H1 (cell line): Measurements from ENCODE around the gene C2CD4B. TPM values are rescaled to one million over a fixed set of nuclear protein-coding genes. Genes with fewer than 3 reads are reported as not detected.

ENCODE experiments used
- CTCF ChIA-PET: fragments of 300-600 bp; sonication (Branson Sonifier 250); formaldehyde crosslinking; loops from one replicate; lab custom pipeline; 2021; ENCODE audit not compliant: partially characterized antibody; lab: Charles Lee
- POLR2A ChIA-PET: fragments of 300-600 bp; sonication (Branson Sonifier 250); formaldehyde crosslinking; loops from one replicate; lab custom pipeline; 2021; ENCODE audit warnings: inconsistent platforms; ENCODE audit not compliant: partially characterized antibody; lab: Charles Lee
- DNase-seq, 2 experiments: peaks; one replicate each; pipeline versions ENCODE4 v3.0.0 to v3.0.0-alpha.2; 2010 to 2022; ENCODE audit warnings: low spot score in 2 of 2, low read depth in 1 of 2, mixed read lengths in 1 of 2
- FAIRE-seq: peaks from 2 replicates; lab custom pipeline; 2011; peaks lifted over from hg19 to GRCh38; lab: Jason Lieb, UNC
- H2AFZ ChIP-seq: 2 replicates; pipeline ENCODE4 v1.8.1; 2012; ENCODE audit warnings: low read length, inconsistent platforms
- H2AK5ac ChIP-seq: 2 replicates; pipeline ENCODE4 v1.6.1; 2013; ENCODE audit warnings: low read depth, low read length
- H2BK120ac ChIP-seq: replicated peaks from 2 replicates; pipeline ENCODE3; 2013; ENCODE audit warnings: low read depth, low read length, inconsistent platforms
- H2BK12ac ChIP-seq: 2 replicates; pipeline ENCODE4 v1.6.1; 2013; ENCODE audit warnings: low read depth, low read length
- H2BK15ac ChIP-seq: 2 replicates; pipeline ENCODE4 v1.6.1; 2013; ENCODE audit warnings: low read length
- H2BK20ac ChIP-seq: 2 replicates; pipeline ENCODE4 v1.6.1; 2013; ENCODE audit warnings: low read length
- H2BK5ac ChIP-seq: 2 replicates; pipeline ENCODE4 v1.6.1; 2013; ENCODE audit warnings: low read depth, low read length
- H3K14ac ChIP-seq: 2 replicates; pipeline ENCODE4 v1.6.1; 2013; ENCODE audit warnings: inconsistent platforms; ENCODE audit not compliant: insufficient read length
- H3K18ac ChIP-seq: 2 replicates; pipeline ENCODE4 v1.6.1; 2013; ENCODE audit warnings: low read length; ENCODE audit errors: extremely low read depth
- H3K23ac ChIP-seq: 2 replicates; pipeline ENCODE4 v1.6.1; 2013; ENCODE audit warnings: inconsistent platforms; ENCODE audit not compliant: insufficient read length
- H3K23me2 ChIP-seq: 2 replicates; pipeline ENCODE4 v1.6.1; 2013; ENCODE audit warnings: low read depth, low read length
- H3K27ac ChIP-seq: 2 replicates; pipeline ENCODE4 v1.6.1; 2011; ENCODE audit warnings: low read depth, low read length, inconsistent platforms
- H3K27me3 ChIP-seq, 4 experiments: replicated peaks in 1 of 4; 1 replicate in 1 of 4; 2 replicates in 3 of 4; pipeline versions ENCODE4 v1.6.1 to v1.8.1; 2011 to 2013; ENCODE audit warnings: low read length in 3 of 4, mild to moderate bottlenecking in 3 of 4, inconsistent platforms in 2 of 4, mixed read lengths in 2 of 4, moderate library complexity in 1 of 4; ENCODE audit not compliant: control insufficient read depth in 3 of 4, insufficient read depth in 3 of 4; ENCODE audit errors: extremely low read depth in 1 of 4
- H3K36me3 ChIP-seq, 4 experiments: 2 replicates each; pipeline versions ENCODE4 v1.6.1 to v1.8.1; 2011 to 2013; ENCODE audit warnings: mild to moderate bottlenecking in 4 of 4, low read length in 3 of 4, moderate library complexity in 2 of 4, control low read depth in 1 of 4, inconsistent platforms in 1 of 4; ENCODE audit not compliant: insufficient read depth in 4 of 4, control insufficient read depth in 2 of 4
- H3K4ac ChIP-seq: replicated peaks from 2 replicates; pipeline ENCODE3; 2013; ENCODE audit warnings: low read length, low read depth, mixed read lengths, inconsistent platforms; ENCODE audit not compliant: insufficient read length
- H3K4me1 ChIP-seq, 4 experiments: replicated peaks in 1 of 4; 1 replicate in 1 of 4; 2 replicates in 3 of 4; pipeline versions ENCODE4 v1.6.1 to v1.8.1; 2011 to 2013; ENCODE audit warnings: low read length in 3 of 4, inconsistent platforms in 2 of 4, mixed read lengths in 1 of 4; ENCODE audit not compliant: insufficient read depth in 4 of 4, control insufficient read depth in 3 of 4
- H3K4me2 ChIP-seq, 2 experiments: 2 replicates each; pipeline versions ENCODE4 v1.6.1 to v1.8.1; 2011 to 2013; ENCODE audit warnings: low read depth in 2 of 2, low read length in 2 of 2, control low read depth in 1 of 2, inconsistent platforms in 1 of 2, mild to moderate bottlenecking in 1 of 2; ENCODE audit not compliant: insufficient read depth in 1 of 2
- H3K4me3 ChIP-seq, 4 experiments: fragments of 200-600, 300-600 bp in 1 of 4; sonication (generic), shearing (Covaris generic), sonication (Bioruptor Twin) in 1 of 4; 2 replicates each; pipeline versions ENCODE4 v1.5.1 to v1.8.1; 2011 to 2016; ENCODE audit warnings: low read length in 4 of 4, low read depth in 3 of 4, control low read depth in 2 of 4, inconsistent platforms in 2 of 4, mild to moderate bottlenecking in 2 of 4, mixed read lengths in 1 of 4, moderate library complexity in 1 of 4; ENCODE audit not compliant: insufficient read depth in 2 of 4; ENCODE audit errors: extremely low read depth in 1 of 4
- H3K56ac ChIP-seq: replicated peaks from 2 replicates; pipeline ENCODE3; 2013; ENCODE audit warnings: low read depth, mild to moderate bottlenecking, mixed read lengths, low read length, inconsistent platforms; ENCODE audit not compliant: insufficient read length
- H3K79me1 ChIP-seq: 2 replicates; pipeline ENCODE4 v1.6.1; 2013; ENCODE audit warnings: low read depth, low read length, control low read depth
- H3K79me2 ChIP-seq, 2 experiments: 2 replicates each; pipeline versions ENCODE4 v1.6.1 to v1.8.1; 2012 to 2013; ENCODE audit warnings: low read length in 2 of 2, mild to moderate bottlenecking in 2 of 2, inconsistent platforms in 1 of 2; ENCODE audit not compliant: insufficient read depth in 2 of 2, control insufficient read depth in 1 of 2
- H3K9ac ChIP-seq, 4 experiments: replicated peaks in 1 of 4; 1 replicate in 1 of 4; 2 replicates in 3 of 4; pipeline versions ENCODE4 v1.6.1 to v1.8.1; 2011 to 2013; ENCODE audit warnings: low read depth in 3 of 4, low read length in 3 of 4, control low read depth in 2 of 4, mild to moderate bottlenecking in 2 of 4, moderate library complexity in 2 of 4, inconsistent platforms in 1 of 4; ENCODE audit errors: extremely low read depth in 1 of 4
- H3K9me3 ChIP-seq, 2 experiments: 2 replicates each; pipeline versions ENCODE4 v1.6.1 to v1.8.1; 2012 to 2013; ENCODE audit warnings: mild to moderate bottlenecking in 2 of 2, moderate library complexity in 2 of 2, control low read depth in 1 of 2, inconsistent platforms in 1 of 2, low read depth in 1 of 2, low read length in 1 of 2, mixed read lengths in 1 of 2; ENCODE audit not compliant: insufficient read depth in 2 of 2
- H4K20me1 ChIP-seq, 2 experiments: replicated peaks in 1 of 2; 2 replicates each; pipeline versions ENCODE3 to v1.8.1; 2011 to 2013; ENCODE audit warnings: inconsistent platforms in 2 of 2, low read length in 2 of 2, mild to moderate bottlenecking in 1 of 2; ENCODE audit not compliant: insufficient read depth in 2 of 2, control insufficient read depth in 1 of 2
- H4K5ac ChIP-seq: 2 replicates; pipeline ENCODE4 v1.6.1; 2013; ENCODE audit warnings: low read length, low read depth, mixed read lengths, inconsistent platforms; ENCODE audit not compliant: insufficient read length
- H4K8ac ChIP-seq: 2 replicates; pipeline ENCODE4 v1.8.0; 2013; ENCODE audit warnings: mild to moderate bottlenecking, moderate library complexity, low read length, inconsistent platforms; ENCODE audit not compliant: insufficient read depth; ENCODE audit errors: extremely low read depth
- H4K91ac ChIP-seq: replicated peaks from 2 replicates; pipeline ENCODE3; 2013; ENCODE audit warnings: low read length, mixed read lengths, inconsistent platforms; ENCODE audit not compliant: insufficient read length
- ASH2L ChIP-seq: fragments of 200-600, 300-600 bp; sonication (generic); IDR thresholded peaks from one replicate; pipeline ENCODE4 v1.7.1; 2017; ENCODE audit warnings: low read length
- FOSL1 ChIP-seq: IDR thresholded peaks from 2 replicates; pipeline ENCODE4 v1.6.1; 2011; ENCODE audit warnings: mild to moderate bottlenecking, low read depth, low read length, moderate library complexity; ENCODE audit not compliant: insufficient read depth
- GTF2F1 ChIP-seq: IDR thresholded peaks from 2 replicates; pipeline ENCODE4 v1.6.1; 2012; ENCODE audit warnings: low read depth, low read length, improper control_type of control experiment, borderline replicate concordance
- KDM1A ChIP-seq: fragments of 200-600, 300-600 bp; sonication (generic); IDR thresholded peaks from 2 replicates; pipeline ENCODE4 v1.7.1; 2016; ENCODE audit warnings: mild to moderate bottlenecking, low read length, borderline replicate concordance
- KDM5A ChIP-seq: fragments of 200-600 bp; IDR thresholded peaks from 2 replicates; pipeline ENCODE4 v1.7.1; 2012; ENCODE audit warnings: mild to moderate bottlenecking, low read length, inconsistent platforms, mixed read lengths
- NRF1 ChIP-seq: IDR thresholded peaks from 2 replicates; pipeline ENCODE4 v1.6.1; 2011; ENCODE audit warnings: mild to moderate bottlenecking, low read depth, low read length, improper control_type of control experiment
- SIX5 ChIP-seq: IDR thresholded peaks from 2 replicates; pipeline ENCODE4 v1.6.1; 2011; ENCODE audit warnings: mild to moderate bottlenecking, low read depth, low read length
- SRF ChIP-seq: IDR thresholded peaks from 2 replicates; pipeline ENCODE4 v1.6.1; 2011; ENCODE audit warnings: mild to moderate bottlenecking, low read depth, low read length, moderate library complexity
- TBP ChIP-seq: IDR thresholded peaks from 2 replicates; pipeline ENCODE4 v1.6.1; 2011; ENCODE audit warnings: low read depth, low read length, improper control_type of control experiment
- WGBS, 2 experiments: shearing (Covaris generic) in 1 of 2; methylation state at CpG; one replicate each; pipeline versions ENCODE4 v1.1.6 to v1.1.7; 2013 to 2015; ENCODE audit warnings: low lambda C conversion rate in 2 of 2, mixed read lengths in 2 of 2, inconsistent platforms in 1 of 2, low coverage in 1 of 2, missing lambda C conversion rate in 1 of 2; ENCODE audit not compliant: insufficient replicate concordance in 2 of 2, insufficient coverage in 1 of 2, insufficient read length in 1 of 2; ENCODE audit errors: extremely low coverage in 1 of 2, missing lambda C conversion rate in 1 of 2; 5-methylcytosine and 5-hydroxymethylcytosine counted together
- polyA plus RNA-seq, 7 experiments: library from polyadenylated mRNA; depleted of rRNA in 3 of 7; stranded (reverse) in 5 of 7; unstranded in 2 of 7; fragments of >200 nt in 5 of 7; fragments of 200-250 nt in 2 of 7; gene quantifications; 1 replicate in 5 of 7; 2 replicates in 1 of 7; 4 replicates in 1 of 7; pipeline versions ENCODE4 v1.2.1 to v1.2.3, GENCODE V29; 2011 to 2013; ENCODE audit warnings: missing spikeins in 2 of 7, mixed read lengths in 2 of 7
- total RNA-seq: library from RNA; stranded (reverse); fragmentation: NEBNext Ultra II Directional; extraction: Animal tissue kit (Norgen Biotek cat#: 25700); gene quantifications from 2 replicates; pipeline ENCODE4 v1.2.1, GENCODE V29; 2021
- TF ChIP-seq, protein P1 (sequence below): IDR thresholded peaks from 2 replicates; pipeline ENCODE4 v1.6.1; 2012; ENCODE audit warnings: inconsistent platforms

Gene C2CD4B
- total and polyA plus RNA-seq, 2 of the 8 experiments (the other 6 are each of a cell fraction or from before 2014, with no cell fraction given): 0.12 to 0.73 TPM

DNA sequence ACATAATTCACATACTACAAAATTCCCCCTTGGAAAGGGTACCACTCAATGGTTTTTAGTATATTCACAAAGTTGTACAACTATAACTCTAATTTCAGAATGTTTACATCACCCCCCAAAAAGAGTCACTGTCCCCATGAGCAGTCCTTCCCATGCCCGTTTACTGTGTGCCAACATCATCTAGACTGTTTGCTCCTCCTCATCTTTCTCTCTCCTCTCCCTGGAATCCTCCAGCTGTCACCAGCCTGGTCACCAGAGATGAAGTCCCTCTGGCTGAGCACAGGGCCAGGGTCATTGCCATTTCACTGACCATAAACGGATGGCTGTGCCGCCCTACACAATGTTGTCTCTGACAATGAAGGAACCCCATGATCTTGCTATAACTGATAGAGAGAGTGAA is 45.2 kb downstream of the C2CD4B start:
- Histone ChIP-seq H2BK5ac (no peak overlapping the region), H3K23me2 (no peaks in the 10 kb centered on the region), H3K27me3 (peaks cover 0 to 1% (median 0%) of the 10 kb centered on the region in 4 experiments; a peak in 1 of 7 replicates), H4K5ac (no peak overlapping the region), H4K8ac (peak overlapping the region; percentile 69; the same call in 1 of the 2 replicates), H2BK15ac (no peak overlapping the region), H3K18ac (no peak overlapping the region), H3K36me3 (no peaks in the 10 kb centered on the region), H3K27ac (no peak overlapping the region), H2BK120ac (no peak overlapping the region), H2BK20ac (no peak overlapping the region), H2AFZ (no peak overlapping the region), H3K79me1 (no peaks in the 10 kb centered on the region), H4K20me1 (no peaks in the 10 kb centered on the region), H3K79me2 (no peaks in the 10 kb centered on the region), H3K23ac (no peak overlapping the region), H4K91ac (no peak overlapping the region), H3K4ac (no peak overlapping the region), H3K9me3 (no peaks in the 10 kb centered on the region), H3K4me3 (no peak overlapping the region), H2BK12ac (peak overlapping the region; percentile 51; the same call in 1 of the 2 replicates), H3K4me2 (no peak overlapping the region), H3K9ac (no peak overlapping the region), H3K4me1 (peaks cover 0 to 3% (median 0%) of the 10 kb centered on the region in 4 experiments; a peak in 1 of 7 replicates), H3K56ac (no peak overlapping the region), H3K14ac (no peak overlapping the region), H2AK5ac (no peak overlapping the region)
- ChIA-PET CTCF (interaction anchor here (0.8 to 1.7 kb wide), 2 partner anchors 19 to 68 kb away, joined by 3 to 5 read pairs; no protein-coding TSS in a partner anchor), POLR2A (no interaction called here)
- no peak for DNase-seq
- TF ChIP-seq, protein P1, sequence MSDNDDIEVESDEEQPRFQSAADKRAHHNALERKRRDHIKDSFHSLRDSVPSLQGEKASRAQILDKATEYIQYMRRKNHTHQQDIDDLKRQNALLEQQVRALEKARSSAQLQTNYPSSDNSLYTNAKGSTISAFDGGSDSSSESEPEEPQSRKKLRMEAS: no peak
- TF ChIP-seq GTF2F1 (no peak), KDM5A (no peak), FOSL1 (no peak), KDM1A (no peak), TBP (no peak), SRF (no peak), NRF1 (no peak), SIX5 (no peak), ASH2L (no peak)
- no peak for FAIRE-seq
- WGBS, 2 experiments: 93% methylated on average over 3 of the region's 3 CpGs; no CpG with 5 or more reads in 1 of the 2 experiments
